Measurements from ENCODE around the gene PTPRD. TPM values are rescaled to one million over a fixed set of nuclear protein-coding genes. Genes with fewer than 3 reads are reported as not detected.

Gene PTPRD
- total RNA-seq, 1 experiment from 2014 or later = 0.02 TPM

GRCh38 chr9:9392755-9393154, 1220.0 kb downstream of the PTPRD start:
- peaks cover 4 to 6% of the 10 kb centered on the region in 2 experiments; a peak in 2 of 4 replicates for H3K9me3 ChIP-seq (ENCODE audit: control insufficient read depth in 1 of 2, insufficient read depth in 1 of 2, low read depth in 1 of 2, low read length in 2 of 2)
- H2AFZ ChIP-seq (ENCODE audit: low read depth, low read length, poor library complexity, severe bottlenecking) = no peak overlapping the region
- no peak for DNase-seq (ENCODE audit: low read depth, low spot score)
- no peak overlapping the region for H3K27ac ChIP-seq (ENCODE audit: low read depth, low read length)
- H3K9me2 ChIP-seq (ENCODE audit: insufficient read depth) = no peaks in the 10 kb centered on the region
- RAD21 ChIA-PET (ENCODE audit: low non-redundant PET in 1 of 2, low total read pairs in 2 of 2, uncharacterized antibody in 2 of 2, unreplicated experiment in 2 of 2) = no interaction called here
- H3K9ac ChIP-seq (ENCODE audit: low read length) = no peak overlapping the region
- H3K4me3 ChIP-seq (replicated peaks in 1 of 2; ENCODE audit: low read depth in 1 of 2, low read length in 2 of 2) = no peak overlapping the region
- H3K4me1 ChIP-seq (ENCODE audit: control insufficient read depth in 1 of 2, insufficient read depth in 2 of 2, low read length in 2 of 2) = no peaks in the 10 kb centered on the region
- CTCF ChIA-PET = no interaction called here
- no peak for ATAC-seq
- no peaks in the 10 kb centered on the region for H3K27me3 ChIP-seq (ENCODE audit: insufficient read depth, low read length)
- intact Hi-C loops (cut with micrococcal nuclease) = no loop called here
- H3K36me3 ChIP-seq (ENCODE audit: control insufficient read depth in 1 of 2, insufficient read depth in 2 of 2, low read length in 2 of 2) = no peaks in the 10 kb centered on the region
- no peak overlapping the region for H3K4me2 ChIP-seq (ENCODE audit: low read length)
- H3K79me2 ChIP-seq (ENCODE audit: insufficient read depth, low read length) = no peaks in the 10 kb centered on the region
- POLR2A ChIA-PET = no interaction called here
- TF ChIP-seq, protein P1, sequence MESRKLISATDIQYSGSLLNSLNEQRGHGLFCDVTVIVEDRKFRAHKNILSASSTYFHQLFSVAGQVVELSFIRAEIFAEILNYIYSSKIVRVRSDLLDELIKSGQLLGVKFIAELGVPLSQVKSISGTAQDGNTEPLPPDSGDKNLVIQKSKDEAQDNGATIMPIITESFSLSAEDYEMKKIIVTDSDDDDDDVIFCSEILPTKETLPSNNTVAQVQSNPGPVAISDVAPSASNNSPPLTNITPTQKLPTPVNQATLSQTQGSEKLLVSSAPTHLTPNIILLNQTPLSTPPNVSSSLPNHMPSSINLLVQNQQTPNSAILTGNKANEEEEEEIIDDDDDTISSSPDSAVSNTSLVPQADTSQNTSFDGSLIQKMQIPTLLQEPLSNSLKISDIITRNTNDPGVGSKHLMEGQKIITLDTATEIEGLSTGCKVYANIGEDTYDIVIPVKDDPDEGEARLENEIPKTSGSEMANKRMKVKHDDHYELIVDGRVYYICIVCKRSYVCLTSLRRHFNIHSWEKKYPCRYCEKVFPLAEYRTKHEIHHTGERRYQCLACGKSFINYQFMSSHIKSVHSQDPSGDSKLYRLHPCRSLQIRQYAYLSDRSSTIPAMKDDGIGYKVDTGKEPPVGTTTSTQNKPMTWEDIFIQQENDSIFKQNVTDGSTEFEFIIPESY (IDR thresholded peaks at IDR 0.05; ENCODE audit: extremely low read depth, insufficient replicate concordance, low read length) = no peak
- TF ChIP-seq TCF7L2 (IDR thresholded peaks at IDR 0.05; ENCODE audit: borderline replicate concordance, extremely low read depth, insufficient read depth, insufficient read length) = no peak
- no peak for TF ChIP-seq FOSL1 (IDR thresholded peaks at IDR 0.05; ENCODE audit: low read depth)
- no peak for TF ChIP-seq CEBPB (IDR thresholded peaks at IDR 0.05; ENCODE audit: low read depth)
- TF ChIP-seq EZH2phosphoT487 (IDR thresholded peaks at IDR 0.05; ENCODE audit: borderline replicate concordance) = no peak
- TF ChIP-seq EGR1 (IDR thresholded peaks at IDR 0.05; ENCODE audit: low read depth) = no peak
- TF ChIP-seq, protein P2, sequence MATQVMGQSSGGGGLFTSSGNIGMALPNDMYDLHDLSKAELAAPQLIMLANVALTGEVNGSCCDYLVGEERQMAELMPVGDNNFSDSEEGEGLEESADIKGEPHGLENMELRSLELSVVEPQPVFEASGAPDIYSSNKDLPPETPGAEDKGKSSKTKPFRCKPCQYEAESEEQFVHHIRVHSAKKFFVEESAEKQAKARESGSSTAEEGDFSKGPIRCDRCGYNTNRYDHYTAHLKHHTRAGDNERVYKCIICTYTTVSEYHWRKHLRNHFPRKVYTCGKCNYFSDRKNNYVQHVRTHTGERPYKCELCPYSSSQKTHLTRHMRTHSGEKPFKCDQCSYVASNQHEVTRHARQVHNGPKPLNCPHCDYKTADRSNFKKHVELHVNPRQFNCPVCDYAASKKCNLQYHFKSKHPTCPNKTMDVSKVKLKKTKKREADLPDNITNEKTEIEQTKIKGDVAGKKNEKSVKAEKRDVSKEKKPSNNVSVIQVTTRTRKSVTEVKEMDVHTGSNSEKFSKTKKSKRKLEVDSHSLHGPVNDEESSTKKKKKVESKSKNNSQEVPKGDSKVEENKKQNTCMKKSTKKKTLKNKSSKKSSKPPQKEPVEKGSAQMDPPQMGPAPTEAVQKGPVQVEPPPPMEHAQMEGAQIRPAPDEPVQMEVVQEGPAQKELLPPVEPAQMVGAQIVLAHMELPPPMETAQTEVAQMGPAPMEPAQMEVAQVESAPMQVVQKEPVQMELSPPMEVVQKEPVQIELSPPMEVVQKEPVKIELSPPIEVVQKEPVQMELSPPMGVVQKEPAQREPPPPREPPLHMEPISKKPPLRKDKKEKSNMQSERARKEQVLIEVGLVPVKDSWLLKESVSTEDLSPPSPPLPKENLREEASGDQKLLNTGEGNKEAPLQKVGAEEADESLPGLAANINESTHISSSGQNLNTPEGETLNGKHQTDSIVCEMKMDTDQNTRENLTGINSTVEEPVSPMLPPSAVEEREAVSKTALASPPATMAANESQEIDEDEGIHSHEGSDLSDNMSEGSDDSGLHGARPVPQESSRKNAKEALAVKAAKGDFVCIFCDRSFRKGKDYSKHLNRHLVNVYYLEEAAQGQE (IDR thresholded peaks at IDR 0.05; ENCODE audit: low read depth) = no peak
- TF ChIP-seq EZH2 (IDR thresholded peaks at IDR 0.05) = no peak
- TF ChIP-seq ELF1 (IDR thresholded peaks at IDR 0.05; ENCODE audit: borderline replicate concordance, low read depth) = no peak
- TF ChIP-seq ZFX (IDR thresholded peaks at IDR 0.05) = no peak
- TF ChIP-seq CBX3 (IDR thresholded peaks at IDR 0.05; ENCODE audit: low read depth) = no peak
- no peak for TF ChIP-seq RAD21 (IDR thresholded peaks at IDR 0.05; ENCODE audit: low read depth)
- no peak for TF ChIP-seq MAX (IDR thresholded peaks at IDR 0.05)
- no peak for TF ChIP-seq SP1 (IDR thresholded peaks at IDR 0.05; ENCODE audit: low read depth)
- TF ChIP-seq ZNF274 (IDR thresholded peaks at IDR 0.05; ENCODE audit: low read depth, low read length) = no peak
- TF ChIP-seq SRF (IDR thresholded peaks at IDR 0.05; ENCODE audit: low read depth) = no peak
- TF ChIP-seq JUND (IDR thresholded peaks at IDR 0.05) = no peak
- H4K20me1 ChIP-seq (ENCODE audit: insufficient read depth) = no peaks in the 10 kb centered on the region
- no TSS peak for BruUV-seq (replicated peaks)
